Testis (tissue), 3 donors: ENCODE data around the gene INO80E. TPM values are rescaled to one million over a fixed set of nuclear protein-coding genes. Genes with fewer than 3 reads are reported as not detected.

Experiments
- DNase-seq: peaks from one replicate; pipeline ENCODE4 v3.0.0-alpha.2; 2019
- H3K27ac ChIP-seq, 2 donors: fragments of 200-600 bp; sonication (generic); one replicate each; pipeline ENCODE4 v1.5.1; 2019
- H3K27me3 ChIP-seq: fragments of 200-600 bp; sonication (generic); one replicate; pipeline ENCODE4 v1.5.1; 2019
- H3K36me3 ChIP-seq: fragments of 200-600 bp; sonication (generic); one replicate; pipeline ENCODE4 v1.5.1; 2017; ENCODE audit warnings: low read depth; ENCODE audit errors: missing control alignments
- H3K4me1 ChIP-seq: fragments of 200-600 bp; sonication (generic); one replicate; pipeline ENCODE4 v1.5.1; 2019
- H3K4me3 ChIP-seq, 2 donors: fragments of 200-600 bp; sonication (generic); one replicate each; pipeline ENCODE4 v1.5.1; 2017 to 2019
- H3K9me3 ChIP-seq: fragments of 200-600 bp; sonication (generic); one replicate; pipeline ENCODE4 v1.5.1; 2017
- CTCF ChIP-seq, 3 experiments: fragments of 450-650 bp in 2 of 3; fragments of 200-600 bp in 1 of 3; sonication (generic) in 1 of 3; IDR thresholded peaks; one replicate each; pipeline ENCODE4 v1.5.1; 2016 to 2019; ENCODE audit warnings: antibody characterized with exemption in 3 of 3, mild to moderate bottlenecking in 2 of 3, moderate library complexity in 1 of 3
- POLR2A ChIP-seq: fragments of 450-650 bp; IDR thresholded peaks from one replicate; pipeline ENCODE4 v1.6.1; 2017; ENCODE audit warnings: antibody characterized with exemption, mild to moderate bottlenecking, moderate library complexity
- WGBS, 2 donors: methylation state at CpG; one replicate each; pipeline ENCODE4 v1.1.5; 2018; 5-methylcytosine and 5-hydroxymethylcytosine counted together
- intact Hi-C: fragments of 100-400 bp; cut with DNase I; formaldehyde crosslinking; loops from one replicate; pipeline ENCODE4 v1.15.1; 2023; ENCODE audit warnings: low total_unique reads
- polyA plus RNA-seq: library from polyadenylated mRNA; stranded (reverse); fragments of 350-450 nt; fragmentation: Illumina TruSeq; extraction: RNeasy Lipid Tissue Mini Kit (QIAGEN cat#74804); gene quantifications from one replicate; pipeline ENCODE4 v1.2.3, GENCODE V29; 2014; ENCODE audit warnings: low read depth, low replicate concordance; ENCODE audit not compliant: insufficient read depth
- total RNA-seq, 2 donors: library from RNA; depleted of rRNA; stranded (reverse); fragments of >200 nt; gene quantifications; one replicate each; pipeline ENCODE4 v1.2.3, GENCODE V29; 2016

The INO80E gene
- total and polyA plus RNA-seq, 3 donors from 2014 or later: 64.0 to 98.1 (median 72.3) TPM

DNA sequence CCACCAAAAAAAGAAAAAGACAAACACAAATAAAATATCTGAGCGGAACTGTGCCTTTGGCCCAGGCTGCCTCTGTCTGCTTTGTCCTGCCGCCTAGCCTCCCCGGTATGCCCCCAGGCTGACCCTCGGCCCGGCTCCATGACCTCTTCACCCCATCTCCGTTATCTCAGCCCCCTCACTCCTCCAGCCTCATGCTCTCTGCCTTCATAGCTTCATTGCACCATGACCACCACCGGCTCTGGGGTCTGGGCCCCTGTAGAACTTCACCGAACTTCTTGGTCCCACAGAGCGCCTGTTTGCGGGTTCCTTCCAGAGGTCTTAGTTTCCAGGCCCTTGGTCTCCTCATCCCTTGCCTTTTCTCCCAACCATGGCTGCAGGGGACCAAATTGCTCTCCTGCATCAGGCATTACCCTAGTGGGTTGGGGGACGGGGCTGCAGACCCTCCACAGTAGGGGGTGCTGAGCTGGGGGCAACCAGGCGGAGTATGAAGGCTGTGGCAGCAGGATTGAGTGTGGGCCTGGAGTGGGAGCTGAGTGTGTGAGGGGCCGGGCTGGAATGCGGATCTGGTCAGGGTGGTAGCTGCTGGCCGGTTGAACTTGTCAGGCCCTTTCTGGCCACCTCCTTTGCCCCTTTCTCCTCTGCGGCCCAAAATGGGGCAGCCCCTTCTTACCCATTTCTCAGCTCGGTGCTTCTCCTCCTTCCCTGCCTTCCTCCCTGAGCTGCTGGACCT, 7.5 kb upstream of the INO80E start:
- no peak overlapping the region for H3K27ac ChIP-seq
- DNase-seq: no peak
- H3K36me3 ChIP-seq: no peaks in the 10 kb centered on the region
- H3K27me3 ChIP-seq: no peaks in the 10 kb centered on the region
- H3K4me3 ChIP-seq: no peak overlapping the region
- H3K4me1 ChIP-seq: peaks cover 3% of the 10 kb centered on the region
- 84 to 86% methylated on average over 17 of the region's 17 CpGs for WGBS, 2 donors
- intact Hi-C loops: no loop called here
- H3K9me3 ChIP-seq: no peaks in the 10 kb centered on the region
- TF ChIP-seq POLR2A (no peak), CTCF (IDR thresholded peaks at IDR 0.05) (no peak)

DNA sequence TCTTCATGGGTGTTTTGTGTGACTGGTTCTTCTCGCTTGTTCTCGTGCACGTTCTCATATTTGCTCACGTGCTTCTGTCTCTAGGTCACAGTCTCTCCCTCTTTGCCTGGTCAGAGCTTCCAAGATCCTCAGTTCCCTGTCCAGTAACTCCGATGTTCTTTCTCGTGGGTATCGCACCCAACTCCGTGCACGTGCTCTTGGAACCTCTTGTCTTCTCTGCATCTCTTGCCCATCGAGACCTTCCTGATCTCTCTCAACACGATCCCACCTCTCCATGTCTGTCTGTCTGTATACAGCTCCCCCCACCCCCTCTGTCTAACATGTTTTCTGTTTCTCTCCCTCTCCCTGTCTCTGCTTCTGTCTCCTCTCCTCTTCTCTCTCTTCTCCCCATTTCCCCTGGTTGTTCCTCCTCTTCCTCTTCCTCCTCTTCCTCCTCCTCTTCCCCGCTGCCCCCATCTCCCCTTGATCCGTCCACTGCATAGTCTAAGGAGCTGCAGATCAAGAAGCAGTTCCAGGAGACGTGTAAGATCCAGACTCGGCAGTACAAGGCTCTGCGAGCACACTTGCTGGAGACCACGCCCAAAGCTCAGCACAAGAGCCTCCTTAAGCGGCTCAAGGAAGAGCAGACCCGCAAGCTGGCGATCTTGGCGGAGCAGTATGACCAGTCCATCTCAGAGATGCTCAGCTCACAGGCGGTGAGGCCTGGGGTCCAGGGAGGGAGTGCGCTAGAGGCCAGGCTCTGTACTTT, 6.8 kb upstream of the INO80E start:
- DNase-seq: no peak
- Histone ChIP-seq H3K27ac (no peak overlapping the region), H3K36me3 (no peaks in the 10 kb centered on the region), H3K4me1 (peaks cover 3% of the 10 kb centered on the region), H3K27me3 (no peaks in the 10 kb centered on the region), H3K9me3 (no peaks in the 10 kb centered on the region), H3K4me3 (no peak overlapping the region)
- no peak for TF ChIP-seq POLR2A
- no peak for TF ChIP-seq CTCF (IDR thresholded peaks at IDR 0.05)
- intact Hi-C loops: no loop called here
- WGBS, 2 donors: 79 to 82% methylated on average over 23 of the region's 23 CpGs

GRCh38 chr16:29990034-29990433, 6.0 kb upstream of the INO80E start:
- WGBS, 2 donors: 89 to 96% methylated on average over 2 of the region's 2 CpGs
- DNase-seq: no peak
- Histone ChIP-seq H3K4me1 (peaks cover 10% of the 10 kb centered on the region), H3K27me3 (no peaks in the 10 kb centered on the region), H3K36me3 (no peaks in the 10 kb centered on the region), H3K27ac (no peak overlapping the region), H3K9me3 (no peaks in the 10 kb centered on the region), H3K4me3 (no peak overlapping the region)
- TF ChIP-seq POLR2A (no peak), CTCF (IDR thresholded peaks at IDR 0.05) (no peak)
- intact Hi-C loops: no loop called here

DNA sequence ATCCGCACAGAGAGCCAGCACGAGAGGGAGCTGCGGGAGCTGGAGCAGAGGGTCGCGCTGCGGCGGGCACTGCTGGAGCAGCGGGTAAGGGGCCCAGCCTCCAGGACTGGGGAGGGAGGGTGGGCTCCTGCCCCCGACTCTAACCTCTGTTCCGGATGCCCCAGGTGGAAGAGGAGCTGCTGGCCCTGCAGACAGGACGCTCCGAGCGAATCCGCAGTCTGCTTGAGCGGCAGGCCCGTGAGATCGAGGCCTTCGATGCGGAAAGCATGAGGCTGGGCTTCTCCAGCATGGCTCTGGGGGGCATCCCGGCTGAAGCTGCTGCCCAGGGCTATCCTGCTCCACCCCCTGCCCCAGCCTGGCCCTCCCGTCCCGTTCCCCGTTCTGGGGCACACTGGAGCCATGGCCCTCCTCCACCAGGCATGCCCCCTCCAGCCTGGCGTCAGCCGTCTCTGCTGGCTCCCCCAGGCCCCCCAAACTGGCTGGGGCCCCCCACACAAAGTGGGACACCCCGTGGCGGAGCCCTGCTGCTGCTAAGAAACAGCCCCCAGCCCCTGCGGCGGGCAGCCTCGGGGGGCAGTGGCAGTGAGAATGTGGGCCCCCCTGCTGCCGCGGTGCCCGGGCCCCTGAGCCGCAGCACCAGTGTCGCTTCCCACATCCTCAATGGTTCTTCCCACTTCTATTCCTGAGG, 5.0 kb upstream of the INO80E start:
- H3K4me3 ChIP-seq: no peak overlapping the region
- H3K27me3 ChIP-seq: no peaks in the 10 kb centered on the region
- H3K27ac ChIP-seq: no peak overlapping the region
- intact Hi-C loops: no loop called here
- H3K4me1 ChIP-seq: peaks cover 13% of the 10 kb centered on the region
- no peak for DNase-seq
- WGBS, 2 donors: 88 to 98% methylated on average over 8 to 30 of the region's 35 CpGs
- no peak for TF ChIP-seq POLR2A
- TF ChIP-seq CTCF (IDR thresholded peaks at IDR 0.05): no peak
- no peaks in the 10 kb centered on the region for H3K36me3 ChIP-seq
- no peaks in the 10 kb centered on the region for H3K9me3 ChIP-seq
